Measurements from ENCODE around the gene AJUBA. TPM values are rescaled to one million over a fixed set of nuclear protein-coding genes. Genes with fewer than 3 reads are reported as not detected.
A peak's percentile ranks its signal among the peaks of the same experiment; 100 is the strongest.
"Not testable (repeated sequence)": the region's sequence is repeated elsewhere in the genome, so short reads cannot be mapped to it uniquely, and the experiment has no call there.

AJUBA gene
- total RNA-seq, 1 donor from 2014 or later = 37.8 TPM

- TF ChIP-seq CTCF (IDR thresholded peaks at IDR 0.05) = no peak
- Histone ChIP-seq H3K27ac (no peak overlapping the region), H3K36me3 (no peaks in the 10 kb centered on the region), H3K9me3 (no peaks in the 10 kb centered on the region), H3K27me3 (no peaks in the 10 kb centered on the region), H3K4me3 (no peak overlapping the region), H3K4me1 (no peaks in the 10 kb centered on the region)
- no peak for DNase-seq
- intact Hi-C loops (cut with DNase I) = no loop called here
- no peak for ATAC-seq
These were observed 35.8 kb upstream of the AJUBA start for GRCh38 chr14:23018107-23018506.

GRCh38 chr14:23017091-23017490, 34.7 kb upstream of the AJUBA start:
- Histone ChIP-seq H3K27me3 (no peaks in the 10 kb centered on the region), H3K9me3 (no peaks in the 10 kb centered on the region), H3K4me1 (no peaks in the 10 kb centered on the region), H3K36me3 (no peaks in the 10 kb centered on the region), H3K4me3 (no peak overlapping the region), H3K27ac (no peak overlapping the region)
- intact Hi-C loops (cut with DNase I) = no loop called here
- DNase-seq (no peak), ATAC-seq (no peak)
- TF ChIP-seq CTCF (IDR thresholded peaks at IDR 0.05) = no peak

- DNase-seq (no peak), ATAC-seq (no peak)
- Histone ChIP-seq H3K27me3 (no peaks in the 10 kb centered on the region), H3K4me1 (no peaks in the 10 kb centered on the region), H3K36me3 (no peaks in the 10 kb centered on the region), H3K27ac (no peak overlapping the region), H3K9me3 (no peaks in the 10 kb centered on the region), H3K4me3 (no peak overlapping the region)
- no peak for TF ChIP-seq CTCF (IDR thresholded peaks at IDR 0.05)
- intact Hi-C loops (cut with DNase I) = no loop called here
These were observed 33.3 kb upstream of the AJUBA start for GRCh38 chr14:23015618-23016017.

- intact Hi-C loops (cut with DNase I); H3K27me3 ChIP-seq; ATAC-seq; DNase-seq; H3K9me3 ChIP-seq; H3K36me3 ChIP-seq; H3K4me3 ChIP-seq; H3K27ac ChIP-seq: not testable (repeated sequence)
- peaks cover 10% of the 10 kb centered on the region for H3K4me1 ChIP-seq
These were observed 31.4 kb upstream of the AJUBA start for GRCh38 chr14:23013749-23014054.

- H3K4me3 ChIP-seq = no peak overlapping the region
- no peak for TF ChIP-seq CTCF (IDR thresholded peaks at IDR 0.05)
- intact Hi-C loops (cut with DNase I) = no loop called here
- ATAC-seq (no peak), DNase-seq (no peak)
- no peaks in the 10 kb centered on the region for H3K36me3 ChIP-seq
- H3K4me1 ChIP-seq = peaks cover 10% of the 10 kb centered on the region
- no peaks in the 10 kb centered on the region for H3K9me3 ChIP-seq
- H3K27ac ChIP-seq = no peak overlapping the region
- no peaks in the 10 kb centered on the region for H3K27me3 ChIP-seq
These were observed 30.9 kb upstream of the AJUBA start for GRCh38 chr14:23013054-23013748.

- H3K27me3 ChIP-seq = no peaks in the 10 kb centered on the region
- peak within 1 kb of the TSS; percentile 62 for H3K4me3 ChIP-seq
- DNase-seq (peak; percentile 94), ATAC-seq (peak; percentile 74)
- TF ChIP-seq CTCF (IDR thresholded peaks at IDR 0.05) = no peak
- no peaks in the 10 kb centered on the region for H3K36me3 ChIP-seq
- H3K9me3 ChIP-seq = no peaks in the 10 kb centered on the region
- intact Hi-C loops (cut with DNase I) = no loop called here
- peaks cover 19% of the 10 kb centered on the region for H3K4me1 ChIP-seq
- peak within 1 kb of the TSS; percentile 82 for H3K27ac ChIP-seq
These were observed 27.8 kb upstream of the AJUBA start, which contains the start of gene C14orf93 for GRCh38 chr14:23009939-23010726. C14orf93 (minus strand) TSS chr14:23010143; CDS start chr14:22999023, 11,120 bp downstream.
